ENCODE results near the gene DLG5. TPM values are rescaled to one million over a fixed set of nuclear protein-coding genes. Genes with fewer than 3 reads are reported as not detected.

Gene DLG5
- total RNA-seq, 1 experiment from 2014 or later = 5.3 TPM

DNA sequence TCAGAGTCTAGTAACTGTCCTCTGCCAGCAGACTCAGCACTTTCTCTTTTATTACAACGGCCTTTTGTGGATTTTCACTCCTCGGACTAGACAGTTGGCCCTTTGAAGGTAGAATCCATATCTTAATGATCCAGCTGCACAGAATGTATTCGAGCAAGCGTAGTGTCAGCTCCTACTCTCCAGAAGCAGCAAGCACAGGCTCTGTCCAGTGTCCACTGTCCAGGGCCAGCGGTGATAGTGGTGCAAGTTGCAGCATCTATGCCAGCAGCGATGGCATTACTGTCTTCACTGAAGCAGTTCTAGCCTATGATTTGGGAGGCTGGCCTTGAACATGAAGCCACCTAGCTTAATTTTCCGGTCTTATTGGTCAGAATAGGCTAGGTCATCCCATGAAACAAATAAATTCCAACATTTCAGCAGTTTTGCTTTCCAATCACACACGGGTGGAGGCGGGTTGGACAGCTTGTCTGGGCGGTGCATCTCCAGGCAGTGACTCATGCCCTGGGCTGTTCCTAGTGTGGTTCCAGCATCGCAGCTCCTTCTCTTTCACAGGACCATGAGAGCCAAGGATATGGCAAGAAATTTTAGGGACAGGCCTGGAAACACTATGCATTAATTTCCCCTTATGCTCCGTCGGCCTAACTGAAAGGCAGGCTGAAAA, 180.4 kb downstream of the DLG5 start:
- in situ Hi-C loops (cut with HindIII; ENCODE audit: low pct_unique_long_range_greater_than_20kb, low sequenced_read_pairs) = no loop called here
- peak; percentile 1 for DNase-seq (ENCODE audit: low read depth, low spot score)

DNA sequence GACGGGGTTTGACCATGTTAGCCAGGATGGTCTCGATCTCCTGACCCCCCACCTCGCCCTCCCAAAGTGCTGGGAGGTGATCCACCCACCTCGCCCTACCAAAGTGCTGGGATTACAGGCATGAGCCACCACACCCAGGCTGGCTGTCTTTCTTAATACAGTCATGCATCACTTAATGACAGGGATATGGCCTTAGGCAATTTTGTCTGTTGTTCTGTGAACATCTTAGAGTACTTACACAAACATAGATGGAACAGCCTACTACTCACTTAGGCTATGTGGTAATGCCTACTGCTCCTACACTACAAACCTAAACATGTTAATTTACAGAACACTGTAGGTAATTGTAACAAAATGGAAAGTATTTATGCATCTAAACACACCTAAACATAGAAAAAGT, 182.3 kb downstream of the DLG5 start:
- DNase-seq (ENCODE audit: low read depth, low spot score) = no peak
- in situ Hi-C loops (cut with HindIII; ENCODE audit: low pct_unique_long_range_greater_than_20kb, low sequenced_read_pairs) = no loop called here

GRCh38 chr10:77742172-77742571, 184.4 kb downstream of the DLG5 start:
- in situ Hi-C loops (cut with HindIII; ENCODE audit: low pct_unique_long_range_greater_than_20kb, low sequenced_read_pairs) = no loop called here
- DNase-seq (ENCODE audit: low read depth, low spot score) = no peak

- in situ Hi-C loops (cut with HindIII; ENCODE audit: low pct_unique_long_range_greater_than_20kb, low sequenced_read_pairs) = no loop called here
- DNase-seq (ENCODE audit: low read depth, low spot score) = no peak
Measured at GRCh38 chr10:77741746-77742145, 184.8 kb downstream of the DLG5 start.

Small RNA genes lying within 50 kb of the gene (small RNA-seq; reads per million reads assigned to genes)
- 0 reads per million in 2 experiments for gene RF00017
- gene RN7SL284P = 0 reads per million in 2 experiments
- gene RNU6-1266P = 0 to 0.05 reads per million in 2 experiments

Other genes starting within 250 kb of the DLG5 start
- 8.7 and 9.3 TPM in 2 replicates for gene POLR3A, start 102.8 kb upstream of the DLG5 start, total RNA-seq (2014; rRNA removed; shearing (Covaris generic))
- 2,900 and 2,942 TPM in 2 replicates for gene RPS24, start 107.1 kb upstream of the DLG5 start, total RNA-seq (2014; rRNA removed; shearing (Covaris generic))

All from SK-MEL-5 (cell line).